DLD1 (cell line): Measurements from ENCODE around the gene DTX4.

Experiments
- in situ Hi-C: cut with HindIII; loops from 2 replicates; pipeline ENCODE4 v1.10.0; 2017; ENCODE audit warnings: low sequenced_read_pairs

Gene DTX4

DNA sequence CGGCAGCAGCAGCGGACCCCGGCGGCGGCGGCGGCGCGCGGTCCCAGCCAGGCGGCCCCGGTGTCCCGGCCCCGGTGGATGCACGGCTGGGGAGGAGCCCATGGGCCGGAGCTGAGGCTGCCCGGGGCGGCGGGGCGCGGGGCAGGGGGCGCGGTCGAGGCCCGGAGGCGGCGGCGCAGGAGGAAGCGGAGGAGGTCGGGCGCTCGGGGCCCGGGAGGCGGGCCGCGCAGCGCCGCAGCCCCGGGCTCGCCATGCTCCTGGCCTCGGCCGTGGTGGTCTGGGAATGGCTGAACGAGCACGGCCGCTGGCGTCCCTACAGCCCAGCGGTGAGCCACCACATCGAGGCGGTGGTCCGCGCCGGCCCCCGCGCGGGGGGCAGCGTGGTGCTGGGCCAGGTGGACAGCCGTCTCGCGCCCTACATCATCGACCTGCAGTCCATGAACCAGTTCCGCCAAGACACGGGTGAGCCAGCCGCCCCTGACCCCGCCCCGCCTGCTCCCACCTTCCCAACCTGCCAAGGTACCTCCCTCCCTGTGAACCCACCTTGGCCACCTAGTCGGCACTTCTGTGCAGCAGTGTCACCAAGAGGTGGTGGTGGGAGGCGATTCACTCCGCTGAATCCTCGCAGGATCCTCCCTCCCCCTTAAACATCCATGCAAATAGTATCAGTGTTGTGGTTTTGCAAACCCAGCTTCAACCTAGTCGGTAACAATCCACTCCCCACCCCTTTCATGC lies 580 bp downstream of the DTX4 start:
- in situ Hi-C loops = no loop called here

- in situ Hi-C loops = no loop called here
These were observed 1.4 kb downstream of the DTX4 start for GRCh38 chr11:59173080-59173963.

GRCh38 chr11:59173964-59174663 lies 2.2 kb downstream of the DTX4 start:
- in situ Hi-C loops = no loop called here

- in situ Hi-C loops = no loop called here
These were observed 2.7 kb downstream of the DTX4 start for GRCh38 chr11:59174664-59175033.

- in situ Hi-C loops = no loop called here
These were observed 3.2 kb downstream of the DTX4 start for GRCh38 chr11:59175091-59175501.

GRCh38 chr11:59176330-59176729 lies 4.4 kb downstream of the DTX4 start:
- in situ Hi-C loops = no loop called here

DNA sequence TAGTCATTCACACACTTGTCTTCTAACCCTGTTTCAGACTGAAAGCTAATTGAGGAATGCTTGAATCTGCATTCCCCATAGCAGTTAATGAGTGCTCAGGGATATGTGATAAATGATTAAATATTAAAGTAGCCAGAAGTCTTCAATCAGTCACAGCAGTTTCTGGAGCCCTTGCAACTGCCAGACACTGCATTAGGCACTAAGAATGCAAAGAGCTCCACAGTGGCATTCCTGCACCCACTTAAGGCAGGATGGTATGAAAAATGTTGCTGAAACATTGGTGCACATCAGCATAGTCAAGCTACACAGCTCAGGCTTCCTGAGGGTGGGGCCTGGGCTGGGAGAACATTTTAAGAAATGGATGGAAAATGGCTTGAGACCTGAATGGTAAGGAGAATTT lies 6.5 kb downstream of the DTX4 start:
- in situ Hi-C loops = no loop called here

- in situ Hi-C loops = no loop called here
These were observed 7.2 kb downstream of the DTX4 start for GRCh38 chr11:59179121-59179520.

DNA sequence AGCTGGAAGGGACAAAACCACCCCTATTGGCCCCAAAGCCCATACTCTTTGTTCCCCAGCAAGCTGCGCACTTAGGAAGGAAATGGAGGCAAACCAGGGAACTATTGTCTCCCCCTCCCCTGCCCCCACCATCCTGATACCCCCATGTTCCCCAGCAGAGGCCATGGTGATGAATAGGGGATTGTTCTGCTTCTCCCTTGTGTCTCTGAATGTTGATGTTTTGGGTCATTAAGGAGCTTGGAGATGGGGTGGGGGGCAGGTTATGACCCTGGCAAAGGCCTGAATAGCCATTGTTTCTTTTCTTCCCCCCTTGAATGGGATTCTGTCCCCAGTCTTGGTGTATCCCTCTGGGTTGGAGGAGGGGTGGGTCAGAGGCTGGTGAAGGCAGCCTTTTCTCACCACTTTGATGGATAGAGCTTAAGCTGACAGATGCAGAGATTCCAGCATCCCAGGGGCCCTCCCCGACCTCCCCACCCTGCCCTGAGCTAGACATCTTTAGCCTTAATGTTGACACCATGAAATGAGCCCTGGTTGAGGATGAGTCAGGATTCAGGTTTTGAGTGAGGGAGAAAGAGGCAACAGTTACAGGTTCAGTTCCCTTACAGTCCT lies 8.3 kb downstream of the DTX4 start:
- in situ Hi-C loops = no loop called here

DNA sequence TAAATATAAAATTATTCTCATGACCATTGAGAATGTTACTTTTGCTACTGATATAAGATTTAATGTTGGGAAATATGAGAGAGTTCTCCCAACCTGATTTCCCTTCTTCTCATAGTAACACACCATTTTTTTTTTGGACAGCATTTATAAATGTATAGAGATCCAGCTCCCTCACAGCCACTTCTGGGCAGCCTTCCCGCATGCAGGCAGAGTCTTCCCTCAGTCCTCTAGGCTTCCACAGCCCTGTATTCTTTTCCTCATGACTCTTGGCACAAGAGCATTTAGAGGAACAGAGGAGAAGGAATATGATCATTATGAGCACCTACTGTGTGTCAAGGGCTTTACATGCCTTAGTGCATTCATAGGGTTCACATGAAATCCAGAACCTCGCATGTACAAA lies 9.0 kb downstream of the DTX4 start:
- in situ Hi-C loops = no loop called here

DNA sequence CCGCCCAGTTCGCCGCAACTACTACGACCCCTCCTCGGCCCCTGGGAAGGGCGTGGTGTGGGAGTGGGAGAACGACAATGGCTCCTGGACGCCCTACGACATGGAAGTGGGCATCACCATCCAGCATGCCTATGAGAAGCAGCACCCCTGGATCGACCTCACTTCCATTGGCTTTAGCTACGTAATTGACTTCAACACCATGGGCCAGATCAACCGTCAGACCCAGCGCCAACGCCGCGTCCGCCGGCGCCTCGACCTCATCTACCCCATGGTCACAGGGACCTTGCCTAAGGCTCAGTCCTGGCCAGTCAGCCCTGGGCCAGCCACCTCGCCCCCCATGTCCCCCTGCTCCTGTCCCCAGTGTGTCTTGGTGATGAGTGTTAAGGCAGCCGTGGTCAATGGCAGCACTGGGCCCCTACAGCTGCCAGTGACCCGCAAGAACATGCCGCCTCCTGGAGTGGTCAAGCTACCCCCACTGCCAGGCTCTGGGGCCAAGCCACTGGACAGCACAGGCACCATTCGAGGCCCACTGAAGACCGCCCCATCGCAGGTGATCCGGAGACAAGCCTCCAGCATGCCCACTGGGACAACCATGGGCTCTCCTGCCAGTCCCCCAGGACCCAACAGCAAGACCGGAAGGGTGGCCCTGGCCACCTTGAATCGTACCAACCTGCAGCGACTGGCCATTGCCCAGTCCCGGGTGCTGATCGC lies 10.0 kb downstream of the DTX4 start:
- in situ Hi-C loops = no loop called here

DNA sequence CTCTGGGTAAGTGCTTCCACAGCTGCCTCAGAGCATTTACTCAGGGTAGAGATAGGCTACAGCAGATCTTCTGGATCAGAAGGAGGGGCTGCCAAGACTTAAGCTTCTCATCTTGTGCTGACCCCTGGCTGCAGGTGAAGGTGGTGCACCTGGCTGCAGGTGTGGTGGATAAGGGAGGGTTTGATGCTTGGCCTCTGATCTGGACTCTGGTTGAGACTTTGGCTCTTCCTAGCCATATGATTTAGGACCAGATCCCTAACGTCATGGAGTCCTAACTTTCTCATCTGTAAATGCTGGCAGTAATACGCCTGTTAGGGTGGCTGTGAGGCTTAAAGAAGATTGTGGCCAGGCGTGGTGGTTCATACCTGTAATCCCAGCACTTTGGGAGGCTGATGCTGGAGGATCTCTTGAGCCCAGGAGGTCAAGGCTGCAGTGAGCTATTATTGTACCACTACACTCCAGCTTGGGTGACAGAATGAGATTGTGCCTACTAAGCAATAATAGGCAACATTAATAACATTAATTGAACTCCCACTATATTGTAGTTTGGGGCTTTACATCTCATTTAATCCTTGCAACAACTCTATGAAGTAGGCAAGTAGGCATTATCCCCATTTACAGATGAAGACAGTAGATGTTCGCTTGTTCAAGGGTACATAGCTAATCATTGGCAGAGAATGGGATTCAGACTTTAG lies 10.7 kb downstream of the DTX4 start:
- in situ Hi-C loops = no loop called here

DNA sequence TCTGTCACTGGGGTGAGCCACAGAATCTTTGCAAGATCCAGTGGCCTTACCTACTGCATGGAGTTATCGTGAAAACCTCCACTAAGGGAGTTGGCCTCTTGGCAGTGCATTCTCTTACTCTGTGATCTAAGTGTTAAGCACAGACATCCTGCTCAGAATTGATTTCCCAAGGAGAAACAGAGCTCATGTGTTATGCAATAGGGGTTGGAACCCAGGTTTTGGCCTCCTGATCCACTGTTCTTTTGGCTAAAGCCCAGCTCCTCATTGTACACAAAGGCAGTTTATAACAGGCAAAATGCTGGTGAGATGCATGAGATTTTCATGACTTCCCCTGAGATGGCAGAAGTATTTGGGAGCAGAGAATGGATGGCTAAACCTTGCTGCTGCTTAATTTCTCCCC lies 11.8 kb downstream of the DTX4 start:
- in situ Hi-C loops = no loop called here

DNA sequence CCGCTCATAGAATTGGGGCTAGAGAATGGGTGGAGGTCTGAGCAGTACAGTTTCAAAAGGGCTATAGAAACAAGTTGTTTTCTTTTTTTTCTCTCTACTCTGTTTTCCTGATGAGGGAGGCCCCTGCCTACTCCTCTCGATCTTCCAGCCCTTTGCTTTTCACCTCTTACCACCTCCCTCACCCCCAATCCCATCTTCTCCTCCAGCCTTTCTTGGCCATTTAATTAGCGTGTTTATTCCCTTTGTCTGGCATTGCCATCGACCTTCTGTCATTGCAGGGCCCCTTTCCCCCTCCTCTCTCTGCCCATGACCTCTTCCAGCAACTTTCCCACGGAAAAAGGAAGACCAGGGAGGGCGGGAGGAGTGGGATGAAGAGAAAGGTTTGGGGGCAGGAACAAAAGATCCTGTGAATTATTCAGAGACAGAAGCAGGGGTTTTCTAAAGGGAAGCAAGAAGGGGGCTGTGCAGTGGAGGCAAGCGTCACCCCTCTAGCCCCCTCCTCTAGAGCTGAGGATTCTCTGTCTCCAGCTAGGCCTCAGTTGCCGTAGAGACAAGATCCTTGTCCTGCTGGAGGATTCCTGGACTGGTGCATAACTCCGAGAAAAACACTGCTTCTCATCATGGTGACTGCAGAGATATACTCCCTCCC lies 12.9 kb downstream of the DTX4 start:
- in situ Hi-C loops = no loop called here

DNA sequence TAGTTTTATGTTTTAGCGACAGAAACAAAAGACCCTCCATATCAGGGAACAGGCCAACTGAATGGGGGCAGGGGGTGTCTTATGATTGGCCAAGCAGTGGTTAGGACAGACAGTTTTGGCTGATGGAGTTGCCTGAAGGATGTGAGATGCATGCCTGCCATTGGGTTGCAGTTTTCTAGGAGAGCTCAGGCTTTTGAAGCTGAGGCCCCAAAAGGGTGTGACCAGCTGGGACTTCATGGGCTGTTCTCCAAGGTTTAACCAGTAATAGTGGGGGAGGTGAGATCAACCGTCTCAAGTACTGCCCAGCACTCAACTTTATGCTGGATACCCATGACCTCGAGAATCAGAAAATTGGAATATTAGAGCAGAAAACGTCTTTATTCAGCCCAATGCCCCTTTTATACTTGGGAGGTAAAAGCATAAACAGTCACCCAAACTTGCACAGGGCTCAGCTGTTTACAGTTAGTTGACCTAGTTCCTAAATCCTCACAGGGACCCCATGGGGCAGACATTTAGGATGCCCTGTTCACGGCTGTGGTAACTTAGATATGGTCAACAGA lies 13.5 kb downstream of the DTX4 start:
- in situ Hi-C loops = no loop called here

DNA sequence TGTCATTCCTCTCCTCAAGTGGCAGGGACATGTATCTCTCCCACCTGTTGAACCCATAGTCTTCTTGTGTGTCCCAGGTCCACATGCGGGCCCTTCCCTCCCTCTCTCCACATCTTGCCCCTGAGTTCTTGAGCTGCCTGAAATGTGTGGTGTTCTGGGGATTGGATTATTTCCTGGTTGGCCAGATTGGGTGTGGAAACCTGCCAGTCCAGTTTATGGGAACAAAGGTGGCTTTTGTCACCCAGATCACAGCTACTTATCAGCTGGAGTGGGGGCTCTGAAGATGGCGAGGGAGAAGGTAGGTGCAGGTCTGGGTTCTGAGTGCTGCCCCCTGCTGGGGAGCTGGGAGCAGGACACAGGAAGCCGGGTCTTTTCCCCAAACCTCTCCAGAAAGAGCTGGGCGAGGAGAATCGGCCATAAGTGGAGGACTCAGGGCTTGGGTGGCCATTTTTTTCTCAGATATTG lies 14.2 kb downstream of the DTX4 start:
- in situ Hi-C loops = no loop called here

DNA sequence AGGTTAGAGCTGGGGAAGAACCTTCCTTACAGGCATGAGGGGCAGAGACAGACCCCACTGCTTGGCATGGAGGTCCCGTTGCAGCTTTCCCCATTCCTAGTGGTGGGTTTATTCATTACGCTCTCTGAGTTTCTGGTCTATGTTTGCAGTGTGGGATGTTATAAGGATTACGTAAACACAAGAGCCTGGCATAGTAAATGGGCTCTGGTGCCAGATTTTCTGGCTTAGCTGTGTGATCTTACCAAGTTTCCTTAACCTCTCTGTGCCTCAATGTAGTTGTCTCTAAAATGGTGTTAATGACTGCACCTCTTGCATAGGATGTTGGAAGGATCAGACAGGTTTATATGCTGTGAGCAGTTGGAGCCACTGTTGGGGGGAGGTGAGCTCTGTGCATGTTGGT lies 15.1 kb downstream of the DTX4 start:
- in situ Hi-C loops = no loop called here

GRCh38 chr11:59187587-59187986 lies 15.7 kb downstream of the DTX4 start:
- in situ Hi-C loops = no loop called here

DNA sequence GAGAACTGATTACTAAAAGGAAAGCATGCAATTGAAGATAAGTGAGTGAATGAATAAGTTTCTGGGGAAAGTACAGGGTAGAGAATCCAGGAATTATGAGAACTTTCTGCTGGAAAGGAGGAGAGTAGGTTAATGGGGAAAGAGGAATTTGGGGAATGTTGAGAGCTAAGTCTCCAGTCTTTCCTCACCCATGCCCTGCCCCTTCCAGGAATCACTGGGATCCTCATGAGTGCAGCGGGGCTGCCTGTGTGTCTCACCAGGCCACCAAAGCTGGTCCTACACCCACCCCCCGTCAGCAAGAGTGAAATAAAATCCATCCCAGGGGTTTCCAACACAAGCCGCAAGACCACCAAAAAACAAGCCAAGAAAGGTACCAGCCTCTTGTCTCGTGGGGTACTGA lies 17.0 kb downstream of the DTX4 start:
- in situ Hi-C loops = no loop called here
